NCI-H460 (cell line): Measurements from ENCODE around the gene RNASE13. TPM values are rescaled to one million over a fixed set of nuclear protein-coding genes. Genes with fewer than 3 reads are reported as not detected.
A peak's percentile ranks its signal among the peaks of the same experiment; 100 is the strongest.

Experiments
- DNase-seq: peaks from one replicate; pipeline ENCODE4 v3.0.0-alpha.2; 2016; ENCODE audit warnings: low read depth; ENCODE audit errors: extremely low read depth
- total RNA-seq: library from RNA; depleted of rRNA; stranded (reverse); fragments of >200 nt; shearing (Covaris generic); gene quantifications from 2 replicates; pipeline ENCODE4 v1.2.3, GENCODE V29; 2014

The RNASE13 gene
- total RNA-seq, 1 experiment from 2014 or later: not detected

DNA sequence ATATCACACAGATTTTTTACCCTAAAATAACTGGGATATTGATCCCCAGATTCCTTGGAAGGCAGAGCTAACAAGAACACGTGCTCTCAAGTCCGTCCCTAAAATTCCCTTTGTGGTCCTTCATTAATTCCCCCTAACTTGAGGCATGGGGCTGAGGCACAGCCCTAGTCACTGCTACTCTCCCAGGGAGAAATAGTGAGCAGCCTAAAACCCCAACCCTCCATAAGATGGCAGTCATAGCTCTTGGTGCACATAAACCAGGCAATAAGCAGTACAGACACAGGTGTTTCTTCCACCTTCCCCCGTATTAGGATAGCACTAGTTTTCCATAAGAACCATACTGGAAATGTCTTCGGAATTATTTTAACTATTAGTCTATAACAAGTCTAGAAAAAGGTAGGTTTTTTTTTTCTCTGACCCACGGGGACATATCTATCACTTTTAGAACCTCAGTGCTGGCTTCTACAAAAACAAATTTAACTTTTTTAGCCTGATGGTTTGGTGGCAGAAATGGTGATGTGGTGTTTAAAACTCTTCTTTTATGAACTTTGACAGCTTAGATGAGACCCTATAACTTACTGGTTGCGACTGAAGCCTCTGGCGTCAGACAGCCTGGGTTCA, 32.4 kb upstream of the RNASE13 start:
- DNase-seq: peak; percentile 19

DNA sequence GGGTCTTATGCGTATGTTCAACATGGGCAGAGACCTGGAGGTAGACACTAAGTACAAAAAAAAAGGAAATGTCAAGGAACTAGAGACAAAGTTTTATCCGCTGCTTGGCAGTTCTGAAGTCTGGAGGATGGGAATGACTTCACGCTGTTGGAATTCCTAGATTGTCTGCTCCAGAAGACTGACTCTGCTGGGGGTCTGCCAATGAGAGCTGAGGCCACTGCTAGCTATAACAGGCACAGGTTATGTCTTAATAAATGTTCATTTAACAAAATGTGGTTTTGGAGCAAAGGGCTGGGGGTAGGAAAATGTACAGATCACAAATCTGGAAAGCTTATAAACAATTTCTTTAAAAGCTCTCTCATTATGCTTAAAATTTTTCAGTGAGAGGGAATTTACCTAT, 28.9 kb upstream of the RNASE13 start:
- no peak for DNase-seq

DNA sequence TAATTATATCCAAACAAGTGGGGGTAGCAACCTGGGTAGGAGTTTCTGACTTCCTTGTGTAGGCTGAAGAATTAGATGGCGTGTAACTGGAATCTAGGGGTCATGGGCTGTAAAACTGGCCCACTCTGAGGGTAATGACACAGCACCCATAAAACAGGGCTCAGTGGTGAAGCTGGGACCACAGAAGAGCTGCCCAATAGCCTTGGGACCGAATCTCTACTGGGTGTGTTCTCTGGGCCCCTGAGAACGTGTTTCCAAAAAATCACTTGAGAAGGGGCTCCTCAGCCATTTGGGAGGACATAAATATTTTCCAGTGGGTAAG, 26.7 kb upstream of the RNASE13 start:
- DNase-seq: no peak

DNA sequence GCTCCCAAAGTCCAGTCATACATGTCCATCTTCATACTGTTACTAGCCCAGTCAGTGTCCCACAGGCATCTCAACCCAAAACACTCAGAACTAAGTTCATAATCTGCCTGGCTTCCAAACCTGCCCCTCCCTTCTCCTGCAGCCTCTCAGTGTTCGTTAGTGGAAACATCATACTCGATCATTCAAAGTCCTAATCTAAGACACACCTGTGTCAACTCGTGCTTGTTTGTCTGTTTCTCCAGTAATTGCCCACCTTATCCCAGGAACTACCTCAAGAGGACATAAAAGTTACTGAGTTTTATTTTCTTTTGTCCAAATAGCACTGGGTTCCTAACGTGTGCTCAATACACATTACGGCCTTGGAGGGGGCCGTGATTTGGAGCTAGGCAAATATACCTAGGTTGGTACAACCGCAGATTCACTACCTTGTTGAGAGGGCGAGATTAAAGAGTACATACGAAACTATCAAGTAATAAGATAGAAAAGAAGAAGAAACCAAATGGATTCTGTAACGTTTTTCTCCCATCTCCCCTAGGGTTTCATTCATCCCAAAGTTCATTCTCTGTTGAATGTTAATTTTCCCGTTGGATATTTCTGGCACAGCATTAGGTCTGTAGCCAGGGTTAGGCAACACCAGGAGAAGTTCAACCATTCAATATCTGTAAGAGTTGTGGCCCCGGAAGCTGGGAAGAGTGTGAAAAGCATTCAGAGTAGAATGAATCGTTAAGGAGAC, 26.2 kb upstream of the RNASE13 start:
- DNase-seq: no peak

DNA sequence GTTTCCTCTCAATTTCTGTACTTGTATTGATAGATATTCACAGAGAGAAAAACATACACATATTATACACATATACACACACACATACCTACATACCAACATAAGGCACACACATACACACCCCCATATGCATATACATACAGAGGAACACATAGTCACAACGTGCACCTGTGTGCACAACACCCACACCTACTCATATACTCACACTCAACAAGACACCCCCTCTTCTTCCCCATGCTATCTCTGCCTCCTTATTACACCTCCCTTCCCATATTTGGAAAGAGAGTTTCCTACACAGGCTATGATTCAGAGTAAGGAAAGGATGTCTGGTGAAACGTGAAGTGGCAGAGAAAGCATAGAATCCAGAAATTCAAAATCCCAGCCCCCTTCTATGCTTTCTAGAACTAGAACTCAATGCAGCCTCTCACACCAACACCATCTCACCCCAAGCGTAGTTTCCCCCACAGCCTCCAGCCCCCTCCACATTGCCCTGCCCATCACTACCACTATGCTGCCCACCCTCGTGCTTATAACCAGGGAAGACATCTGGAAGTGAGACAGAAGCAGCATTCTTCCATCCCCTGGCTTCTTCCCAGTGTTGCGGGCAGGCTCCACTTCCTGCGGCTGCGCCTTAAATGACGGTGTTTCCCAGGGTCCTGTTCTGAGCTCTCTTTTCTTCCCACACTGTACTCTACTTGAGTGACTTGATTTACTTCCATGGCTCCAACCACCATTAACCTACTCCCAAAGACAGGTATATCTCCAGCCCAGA, 25.4 kb upstream of the RNASE13 start:
- DNase-seq: no peak

DNA sequence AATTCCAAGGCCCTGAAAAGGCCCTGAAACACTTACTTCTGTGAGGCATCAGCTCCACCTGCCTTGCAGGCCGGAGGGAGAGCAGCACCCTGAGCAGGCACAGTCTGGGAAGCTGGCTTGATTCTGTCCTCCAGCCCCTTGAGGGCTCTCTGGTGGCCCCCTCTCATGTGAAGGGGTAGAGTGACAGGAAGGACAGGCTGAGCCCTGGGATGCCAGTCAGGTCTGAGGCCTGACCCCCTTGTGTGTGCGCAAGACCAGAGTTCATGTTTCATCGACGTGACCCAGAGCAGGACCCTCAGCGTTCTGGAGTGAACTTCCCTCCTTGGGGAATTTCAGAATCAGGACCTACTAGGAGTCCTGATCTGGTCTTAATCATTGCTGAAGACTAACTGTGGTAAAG, 24.3 kb upstream of the RNASE13 start:
- DNase-seq: no peak

DNA sequence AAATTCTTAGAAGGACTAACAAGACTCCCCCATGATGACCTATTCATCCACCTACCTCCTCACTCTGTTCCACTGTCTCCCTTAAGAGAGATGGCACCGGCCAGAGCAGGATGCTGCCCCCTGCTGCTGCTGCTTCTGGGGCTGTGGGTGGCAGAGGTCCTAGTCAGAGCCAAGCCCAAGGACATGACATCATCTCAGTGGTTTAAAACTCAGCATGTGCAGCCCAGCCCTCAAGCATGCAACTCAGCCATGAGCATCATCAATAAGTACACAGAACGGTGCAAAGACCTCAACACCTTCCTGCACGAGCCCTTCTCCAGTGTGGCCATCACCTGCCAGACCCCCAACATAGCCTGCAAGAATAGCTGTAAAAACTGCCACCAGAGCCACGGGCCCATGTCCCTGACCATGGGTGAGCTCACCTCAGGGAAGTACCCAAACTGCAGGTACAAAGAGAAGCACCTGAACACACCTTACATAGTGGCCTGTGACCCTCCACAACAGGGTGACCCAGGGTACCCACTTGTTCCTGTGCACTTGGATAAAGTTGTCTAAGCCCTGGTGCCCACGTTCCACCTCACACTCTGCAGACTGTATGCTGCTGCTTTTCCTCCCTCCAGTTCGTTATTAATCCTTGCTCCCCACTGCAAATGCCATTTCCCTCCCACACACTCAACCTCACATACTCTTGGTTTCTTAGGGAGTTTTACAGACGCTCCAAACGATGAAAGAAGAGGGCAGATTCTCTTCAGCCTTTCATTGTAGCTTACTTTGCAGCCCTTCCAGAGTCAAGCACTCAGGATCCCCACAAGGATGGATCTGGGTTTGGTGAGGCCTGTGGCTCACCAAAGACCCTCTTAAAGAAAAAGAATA, 23.4 kb upstream of the RNASE13 start, which contains the start of gene RNASE8:
TSS of gene RNASE8 (plus strand) at position 20 of the 873 bp plus-strand sequence. CDS start at position 91, 71 bp downstream.
- DNase-seq: no peak

DNA sequence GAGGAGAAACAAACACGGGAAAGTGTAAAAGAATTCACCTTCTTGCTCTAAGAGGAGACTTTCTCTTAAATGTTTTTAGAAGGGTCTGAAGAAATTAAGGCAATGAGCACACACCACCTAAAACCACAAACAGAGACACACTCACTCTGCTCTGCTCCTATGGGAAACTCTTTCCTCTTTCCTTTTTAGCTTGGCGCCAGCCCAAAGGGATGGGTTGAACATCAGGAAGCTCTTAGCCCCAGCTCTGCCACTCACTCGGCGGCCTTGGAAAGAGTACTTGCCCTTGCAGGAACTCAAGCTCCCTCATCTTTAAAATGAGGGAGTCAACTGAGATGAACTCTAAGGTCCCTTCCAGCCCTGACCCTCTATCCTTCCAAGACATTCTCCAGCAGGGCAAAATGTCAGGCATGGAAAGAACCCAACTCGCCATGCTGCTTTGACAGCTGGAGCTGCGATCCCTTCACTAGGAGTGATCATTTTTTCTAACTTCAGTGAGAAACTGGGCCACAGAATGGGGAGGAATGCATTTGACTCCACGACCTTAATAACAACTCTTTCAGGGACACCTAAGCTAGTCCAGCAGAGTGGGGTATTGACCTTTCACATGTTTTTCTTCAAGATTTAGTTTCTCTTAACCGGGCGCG, 22.0 kb upstream of the RNASE13 start:
- DNase-seq: no peak

DNA sequence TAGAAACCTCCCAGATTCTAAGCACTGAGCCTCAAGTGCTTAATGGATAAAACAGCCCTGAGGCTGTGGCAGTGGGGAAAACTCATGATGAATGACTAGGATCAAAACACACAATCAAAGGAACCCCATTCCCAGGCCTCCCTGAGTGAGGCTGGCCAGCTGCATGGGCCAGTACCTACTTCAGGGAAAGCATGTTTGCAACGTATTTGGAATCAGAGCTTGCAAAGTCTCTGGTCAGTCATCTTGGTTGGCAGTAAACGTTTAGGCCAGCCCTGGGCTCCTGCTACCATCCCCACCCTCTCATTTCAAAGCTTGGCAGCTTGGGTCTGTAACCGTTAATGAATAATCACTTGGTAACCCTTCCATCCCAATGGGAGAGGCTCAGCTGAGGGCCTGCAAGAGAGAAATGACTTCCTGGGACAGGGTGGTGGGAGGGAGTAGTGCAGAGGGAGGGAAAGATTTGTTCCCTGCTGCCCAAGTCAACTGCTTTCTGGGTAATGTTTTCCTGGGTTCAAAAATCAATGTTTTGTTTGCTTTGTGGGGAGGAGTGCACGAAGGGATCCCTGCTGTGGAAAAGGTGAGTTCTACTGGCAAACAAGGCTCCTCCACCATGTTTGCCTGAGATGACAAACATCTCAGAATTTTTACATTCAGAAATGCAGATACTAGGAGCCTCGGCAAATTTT, 21.0 kb upstream of the RNASE13 start:
- DNase-seq: no peak

DNA sequence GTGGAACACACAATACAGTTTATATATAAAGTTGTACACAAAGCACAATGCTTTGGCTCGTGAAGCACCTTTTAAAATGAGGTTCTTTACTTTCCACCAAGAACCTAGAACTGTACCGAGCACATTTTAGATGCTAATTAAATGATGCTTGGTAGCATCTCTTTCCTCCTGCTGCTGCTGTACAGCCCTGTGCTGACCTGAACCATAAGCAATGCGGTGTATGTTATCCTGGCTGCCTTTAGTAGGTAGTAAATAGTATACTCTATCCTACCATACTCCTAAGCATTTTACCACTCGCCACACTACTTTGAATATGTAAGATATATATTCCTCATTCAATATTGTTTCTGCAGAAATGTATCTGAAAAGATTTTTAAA, 20.1 kb upstream of the RNASE13 start:
- DNase-seq: no peak

DNA sequence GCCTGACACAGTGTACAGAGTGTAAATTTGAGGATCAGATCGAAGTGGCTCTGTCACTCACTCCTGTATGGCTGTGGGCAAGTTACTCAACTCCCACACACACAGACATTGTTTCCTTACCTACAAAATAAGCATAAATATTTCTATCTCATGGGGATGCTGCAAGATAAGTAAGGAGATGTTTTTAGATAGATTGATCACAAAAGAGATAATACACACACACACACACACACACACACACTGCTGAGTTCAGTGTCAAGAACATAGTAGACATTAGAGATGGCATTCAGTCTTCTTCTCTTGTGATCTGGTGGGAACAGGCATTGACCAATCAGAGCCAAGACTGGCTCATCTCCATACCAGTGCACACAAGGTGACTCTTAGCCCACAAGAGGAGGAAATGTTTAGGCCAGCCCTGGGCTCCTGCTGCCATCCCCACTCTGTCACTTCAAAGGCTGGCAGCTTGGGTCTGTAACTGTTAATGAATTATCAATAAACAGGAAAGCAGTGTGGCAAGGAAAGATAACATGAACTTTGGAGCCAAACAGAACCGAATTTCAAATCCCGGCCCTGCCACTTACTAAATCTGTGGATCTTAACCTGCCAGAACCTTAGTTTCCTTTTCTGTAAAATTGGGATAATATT, 19.6 kb upstream of the RNASE13 start:
- no peak for DNase-seq

DNA sequence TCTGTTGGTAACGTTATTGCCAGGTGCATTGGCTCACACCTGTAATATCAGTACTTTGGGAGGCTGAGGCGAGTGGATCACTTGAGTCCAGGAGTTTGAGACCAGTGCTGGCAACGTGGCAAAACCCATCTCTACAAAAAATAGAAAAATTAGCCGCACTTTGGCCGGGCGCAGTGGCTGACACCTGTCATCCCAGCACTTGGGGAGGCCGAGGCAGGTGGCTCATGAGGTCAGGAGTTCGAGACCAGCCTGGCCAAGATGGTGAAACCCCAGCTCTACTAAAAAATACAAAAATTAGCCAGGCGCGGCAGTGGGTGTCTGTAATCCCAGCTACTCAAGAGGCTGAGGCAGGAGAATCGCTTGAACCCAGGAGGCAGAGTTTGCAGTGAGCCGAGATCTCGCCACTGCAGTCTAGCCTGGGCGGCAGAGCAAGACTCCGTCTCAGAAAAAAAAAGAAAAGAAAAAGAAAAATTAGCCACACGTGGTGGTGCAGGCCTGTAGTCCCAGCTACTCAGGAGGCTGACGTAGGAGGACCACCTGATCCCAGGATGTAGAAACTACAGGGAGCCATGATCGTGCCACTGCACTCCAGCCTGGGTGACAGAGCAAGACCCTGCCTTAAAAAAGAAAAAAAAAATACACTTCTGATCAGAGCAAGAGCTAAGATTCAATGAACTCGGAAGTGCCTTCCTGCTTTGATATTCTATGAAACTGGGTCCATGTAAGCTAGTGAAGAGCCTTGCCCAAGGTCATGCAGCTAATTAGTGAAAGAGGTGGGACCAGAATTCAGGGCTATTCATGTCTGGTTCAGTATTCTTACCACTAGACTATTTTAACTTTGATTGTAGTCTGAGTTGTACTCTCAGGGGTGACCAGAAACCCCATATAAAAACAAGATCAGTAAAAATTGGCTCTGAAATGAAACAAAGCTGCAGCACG, 18.8 kb upstream of the RNASE13 start:
- no peak for DNase-seq

DNA sequence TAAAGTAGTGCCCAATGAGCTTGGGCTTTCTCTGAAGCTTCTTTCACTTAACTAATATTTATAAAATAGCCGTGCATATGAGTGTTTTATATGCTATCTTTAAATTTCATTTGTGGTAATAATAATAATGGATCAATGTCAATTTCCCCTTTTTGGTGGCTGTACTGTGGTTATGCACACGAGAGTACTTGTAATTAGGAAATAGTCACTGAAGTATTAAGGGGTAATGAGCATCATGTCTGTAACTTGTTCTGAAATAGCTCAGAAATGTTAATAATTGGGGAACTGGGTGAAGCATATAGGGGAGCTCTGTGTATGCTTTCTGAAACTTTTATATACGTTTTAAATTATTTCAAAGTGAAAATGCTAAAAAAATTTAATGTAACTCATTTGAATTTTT, 16.0 kb upstream of the RNASE13 start:
- no peak for DNase-seq

DNA sequence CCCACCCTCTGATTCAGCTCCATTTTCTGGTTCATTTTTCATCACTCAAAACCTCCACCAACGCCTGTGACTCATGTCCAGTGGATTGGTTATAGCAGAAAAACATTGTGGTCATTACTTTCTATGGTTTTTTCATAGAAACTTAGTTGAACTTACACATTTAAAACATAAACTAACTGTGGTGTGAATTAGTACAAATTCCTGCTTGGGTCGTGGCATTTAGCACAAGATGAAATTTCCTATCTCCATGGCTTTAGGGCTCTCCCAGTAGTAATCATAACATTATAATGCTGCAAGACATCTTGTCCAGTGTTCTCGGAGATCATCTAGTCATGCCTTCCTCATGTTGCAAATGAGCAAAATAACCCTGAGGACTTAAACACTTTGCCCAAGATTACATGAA, 14.7 kb upstream of the RNASE13 start:
- DNase-seq: no peak

DNA sequence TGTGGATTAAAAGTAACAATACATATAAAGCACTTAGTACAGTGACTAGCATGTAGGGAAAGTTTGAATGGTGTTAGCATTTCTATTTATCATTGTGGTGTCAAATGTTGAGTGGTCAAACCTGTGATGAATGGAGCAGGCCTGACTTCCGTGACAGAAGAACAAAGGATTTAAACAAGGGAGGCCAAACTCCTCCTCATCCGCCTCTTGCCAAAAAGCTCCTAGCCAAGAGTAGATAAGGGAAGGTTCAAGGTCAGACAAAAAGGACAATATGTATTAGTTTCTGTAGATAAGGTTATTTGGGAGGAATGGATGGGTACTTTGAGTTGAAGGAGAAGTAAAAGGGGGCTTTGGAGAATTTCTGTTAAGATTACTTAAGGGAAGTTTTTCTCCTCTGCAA, 14.0 kb upstream of the RNASE13 start:
- no peak for DNase-seq

DNA sequence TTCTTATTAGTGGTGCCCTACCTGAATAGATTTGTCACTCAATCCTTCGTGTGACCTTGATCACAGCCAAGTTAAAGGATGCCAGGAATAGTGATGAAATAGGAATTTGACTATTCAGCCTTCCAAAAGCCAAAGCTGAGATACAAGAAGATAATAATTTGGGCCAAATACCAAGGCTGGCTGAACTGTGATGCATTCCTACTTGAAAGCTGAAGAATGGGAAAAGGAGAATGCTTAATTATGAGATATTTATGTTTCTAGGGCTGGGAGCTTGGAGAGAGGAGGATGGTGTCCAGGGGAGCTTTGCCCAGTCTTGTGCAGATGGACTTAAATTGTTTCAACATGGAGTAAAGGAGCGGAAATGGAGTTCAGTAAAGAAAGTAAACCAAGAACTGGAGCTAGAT, 12.8 kb upstream of the RNASE13 start:
- DNase-seq: no peak

DNA sequence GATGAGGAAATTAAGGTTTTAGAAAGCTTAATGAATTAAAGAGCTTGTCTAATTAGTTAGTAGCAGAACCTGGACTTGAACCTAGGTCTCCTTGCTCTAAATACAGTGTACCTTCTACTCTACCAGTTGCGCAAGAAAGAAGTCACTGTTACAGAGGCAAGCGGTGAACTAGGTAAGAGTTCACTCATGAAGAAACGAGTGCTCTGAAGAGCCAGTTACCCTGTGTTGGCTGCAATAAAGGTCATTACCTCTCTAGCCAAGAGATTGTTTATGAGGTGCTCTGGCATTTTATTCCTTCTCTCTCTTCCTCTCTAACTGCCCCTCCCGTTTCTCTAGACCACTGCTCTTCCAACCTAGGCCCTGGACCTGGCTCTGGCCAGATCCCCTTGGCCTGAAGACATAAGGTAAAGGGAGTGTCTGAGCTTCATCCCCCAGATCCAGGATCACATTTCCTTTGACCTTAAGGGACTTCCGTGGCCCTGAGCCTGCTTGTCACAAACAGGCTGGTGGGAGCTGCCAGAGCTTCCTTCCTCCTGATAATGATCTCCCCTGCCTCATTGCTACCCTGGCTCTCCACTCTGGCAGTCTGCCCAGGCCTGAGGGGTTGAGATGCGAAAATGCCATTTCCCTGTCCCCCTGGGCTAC, 9.5 kb upstream of the RNASE13 start:
- DNase-seq: no peak
